ENCODE data around the gene KCTD17.

The KCTD17 gene

GRCh38 chr22:37111156-37111717, 59.7 kb downstream of the KCTD17 start:
- DNase-seq: no peak

GRCh38 chr22:37112084-37112728, 60.7 kb downstream of the KCTD17 start:
- no peak for DNase-seq
